Rectal smooth muscle tissue (tissue), 1 donor: ENCODE data around the gene CNGA3.

Source experiments
- H3K27ac ChIP-seq: one replicate; pipeline ENCODE4 v1.7.0; 2013; ENCODE audit warnings: low read depth, low read length, inconsistent platforms
- H3K27me3 ChIP-seq: one replicate; pipeline ENCODE4 v1.7.0; 2013; ENCODE audit warnings: low read length; ENCODE audit not compliant: control insufficient read depth, insufficient read depth
- H3K36me3 ChIP-seq: one replicate; pipeline ENCODE4 v1.7.0; 2013; ENCODE audit warnings: low read length; ENCODE audit not compliant: control insufficient read depth, insufficient read depth
- H3K4me1 ChIP-seq: one replicate; pipeline ENCODE4 v1.7.0; 2013; ENCODE audit warnings: low read length; ENCODE audit not compliant: control insufficient read depth, insufficient read depth
- H3K4me3 ChIP-seq: one replicate; pipeline ENCODE4 v1.7.0; 2013; ENCODE audit warnings: low read length
- H3K9ac ChIP-seq: one replicate; pipeline ENCODE4 v1.7.0; 2013; ENCODE audit warnings: low read length

CNGA3 gene

DNA sequence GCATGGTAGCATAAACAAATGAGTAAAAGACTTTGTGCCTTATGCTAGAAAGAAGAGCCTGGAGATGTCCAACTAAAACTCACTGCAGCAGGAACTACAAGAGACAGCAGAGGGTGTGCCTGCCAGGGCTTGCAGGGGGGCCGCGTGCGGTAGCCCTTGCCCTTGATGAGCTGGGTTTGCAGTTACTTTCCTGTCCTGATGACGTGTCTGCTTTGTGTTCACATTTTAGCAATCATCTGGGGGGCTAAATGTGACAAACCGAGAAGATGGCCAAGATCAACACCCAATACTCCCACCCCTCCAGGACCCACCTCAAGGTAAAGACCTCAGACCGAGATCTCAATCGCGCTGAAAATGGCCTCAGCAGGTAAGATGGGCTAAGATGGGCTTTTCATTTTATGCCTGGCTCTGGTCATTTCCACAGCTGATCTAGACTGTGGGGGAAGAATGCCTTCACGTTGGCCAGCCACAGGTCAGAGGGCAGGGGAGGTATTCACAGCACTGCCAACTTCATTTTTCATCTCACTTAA is 23.5 kb downstream of the CNGA3 start:
- Histone ChIP-seq H3K9ac (no peak overlapping the region), H3K4me3 (no peak overlapping the region), H3K27me3 (no peaks in the 10 kb centered on the region), H3K4me1 (no peaks in the 10 kb centered on the region), H3K36me3 (no peaks in the 10 kb centered on the region), H3K27ac (no peak overlapping the region)

DNA sequence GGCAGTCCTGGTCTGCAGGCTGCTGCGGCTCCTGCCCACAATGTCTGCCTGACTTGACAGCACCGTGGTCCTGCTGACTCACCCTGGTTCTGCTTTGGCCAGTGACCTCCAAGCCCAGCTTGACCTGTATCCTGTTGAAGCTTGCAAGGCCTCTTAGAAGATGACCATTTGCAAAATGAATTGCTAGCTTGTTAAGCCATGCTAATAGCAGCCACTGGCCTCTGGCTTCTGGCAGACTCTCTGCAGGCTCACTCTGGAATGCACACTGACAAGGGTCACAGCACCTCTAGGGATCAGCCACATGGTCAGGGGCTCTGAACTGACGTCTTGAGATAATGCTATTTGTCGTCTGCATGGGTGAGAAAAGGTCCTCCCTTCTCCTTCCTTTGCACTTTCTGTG is 25.9 kb downstream of the CNGA3 start:
- no peaks in the 10 kb centered on the region for H3K27me3 ChIP-seq
- H3K36me3 ChIP-seq: no peaks in the 10 kb centered on the region
- no peak overlapping the region for H3K4me3 ChIP-seq
- no peaks in the 10 kb centered on the region for H3K4me1 ChIP-seq
- no peak overlapping the region for H3K9ac ChIP-seq
- no peak overlapping the region for H3K27ac ChIP-seq

DNA sequence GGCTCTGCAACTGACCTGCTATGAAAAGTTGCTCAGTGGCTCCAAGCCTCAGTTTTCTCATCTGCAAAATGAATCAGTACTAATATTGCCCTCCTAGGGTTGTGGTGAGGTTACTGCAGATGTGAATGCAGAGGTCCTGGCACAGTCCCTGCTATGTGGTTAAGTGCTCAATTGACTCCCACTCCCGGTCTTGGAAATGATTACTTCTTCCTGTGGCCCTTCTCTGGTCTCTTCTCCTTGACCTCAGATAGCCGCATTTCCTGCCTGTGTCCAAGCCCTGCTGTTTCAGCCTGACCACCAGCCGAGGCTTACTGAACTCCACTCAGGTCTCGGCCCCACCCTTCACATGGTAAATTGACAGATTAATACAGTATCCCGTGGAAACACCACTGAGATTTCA is 26.3 kb downstream of the CNGA3 start:
- no peak overlapping the region for H3K4me3 ChIP-seq
- H3K27ac ChIP-seq: no peak overlapping the region
- no peaks in the 10 kb centered on the region for H3K4me1 ChIP-seq
- H3K27me3 ChIP-seq: no peaks in the 10 kb centered on the region
- H3K36me3 ChIP-seq: no peaks in the 10 kb centered on the region
- H3K9ac ChIP-seq: no peak overlapping the region

DNA sequence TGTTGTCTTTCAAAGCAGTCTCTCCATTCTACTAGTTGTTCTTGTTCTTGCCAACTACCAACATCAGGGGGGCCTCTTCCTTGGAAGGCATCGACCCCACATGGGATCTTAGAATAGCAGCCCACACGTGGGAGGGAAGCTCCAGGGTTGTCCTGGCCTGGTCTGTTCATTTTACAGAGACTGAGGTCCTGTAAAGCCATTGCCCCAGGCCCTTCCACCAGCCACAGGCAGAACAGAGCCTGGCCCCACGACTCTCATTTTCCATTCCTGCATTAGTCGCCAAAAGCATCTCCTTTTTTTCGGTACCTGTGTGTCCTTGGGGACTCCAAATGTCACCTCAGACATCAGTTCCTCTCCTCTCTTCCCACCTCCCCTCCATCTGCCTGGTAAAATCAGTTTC is 28.0 kb downstream of the CNGA3 start:
- Histone ChIP-seq H3K36me3 (no peaks in the 10 kb centered on the region), H3K4me3 (no peak overlapping the region)

DNA sequence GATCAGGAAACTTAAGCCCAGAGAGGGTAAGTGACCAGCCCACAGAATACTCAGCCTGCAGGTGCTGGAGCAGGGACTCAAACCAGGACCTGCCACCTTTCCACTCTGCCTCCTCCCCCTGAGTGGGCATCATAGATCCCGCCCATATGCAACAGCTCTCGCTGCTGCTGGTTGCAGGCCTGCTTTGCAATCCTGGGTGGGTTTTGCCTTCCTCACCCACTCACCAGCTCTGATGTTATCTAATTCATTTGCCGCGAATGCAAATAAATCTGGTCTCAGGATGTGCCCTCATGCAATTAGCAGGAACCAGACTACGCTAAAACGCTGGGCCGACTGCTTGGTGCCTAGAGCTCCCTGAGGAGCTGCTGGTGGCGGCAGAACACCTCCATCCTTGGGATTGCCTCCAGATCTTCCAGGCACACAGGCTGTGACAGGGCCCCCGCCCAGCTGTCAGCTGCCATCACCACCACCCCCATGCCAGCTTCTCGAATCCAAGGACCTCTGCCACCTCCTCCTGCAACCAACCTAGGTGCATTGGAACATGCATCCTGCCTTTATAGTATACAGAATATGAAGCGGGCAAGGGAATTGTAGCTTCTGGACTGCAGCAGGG is 28.8 kb downstream of the CNGA3 start:
- Histone ChIP-seq H3K4me3 (no peak overlapping the region), H3K36me3 (no peaks in the 10 kb centered on the region), H3K4me1 (no peaks in the 10 kb centered on the region), H3K9ac (no peak overlapping the region), H3K27ac (no peak overlapping the region), H3K27me3 (no peaks in the 10 kb centered on the region)

More for the DNA sequence above, 28.0 kb downstream of the CNGA3 start:
- no peak overlapping the region for H3K27ac ChIP-seq
- H3K4me1 ChIP-seq: no peaks in the 10 kb centered on the region
- H3K9ac ChIP-seq: no peak overlapping the region
- no peaks in the 10 kb centered on the region for H3K27me3 ChIP-seq

DNA sequence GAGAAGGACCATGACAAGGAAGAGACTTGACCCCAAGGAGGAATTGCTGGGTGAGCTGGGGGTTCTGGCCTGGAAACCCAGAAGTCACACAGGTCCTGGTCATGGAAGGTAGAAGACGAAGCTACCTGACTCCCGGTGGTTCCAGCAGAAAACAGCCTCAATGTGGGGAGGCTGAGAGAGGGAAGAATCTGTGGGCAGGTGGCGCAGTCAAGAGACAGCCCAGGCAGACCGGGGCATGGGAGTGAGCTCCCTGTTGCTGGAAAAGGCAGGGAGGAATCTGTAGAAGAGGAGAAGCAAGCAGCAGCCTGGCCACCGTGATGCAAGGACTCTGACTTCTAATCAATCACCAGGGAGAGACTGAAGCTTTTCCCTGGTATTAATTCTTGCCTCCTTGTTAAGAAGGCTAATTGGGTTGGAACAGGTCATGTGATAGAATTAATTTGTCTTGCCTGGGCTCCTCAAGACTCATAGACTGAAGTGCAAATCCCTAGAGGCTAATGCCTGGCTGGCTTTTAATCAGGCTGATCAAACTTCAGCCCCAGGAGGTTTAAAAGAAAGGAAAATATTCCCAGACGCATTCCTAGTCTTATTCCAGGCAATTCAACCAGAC is 30.1 kb downstream of the CNGA3 start:
- no peaks in the 10 kb centered on the region for H3K27me3 ChIP-seq
- no peaks in the 10 kb centered on the region for H3K4me1 ChIP-seq
- H3K27ac ChIP-seq: no peak overlapping the region
- H3K9ac ChIP-seq: no peak overlapping the region
- no peak overlapping the region for H3K4me3 ChIP-seq
- H3K36me3 ChIP-seq: no peaks in the 10 kb centered on the region

DNA sequence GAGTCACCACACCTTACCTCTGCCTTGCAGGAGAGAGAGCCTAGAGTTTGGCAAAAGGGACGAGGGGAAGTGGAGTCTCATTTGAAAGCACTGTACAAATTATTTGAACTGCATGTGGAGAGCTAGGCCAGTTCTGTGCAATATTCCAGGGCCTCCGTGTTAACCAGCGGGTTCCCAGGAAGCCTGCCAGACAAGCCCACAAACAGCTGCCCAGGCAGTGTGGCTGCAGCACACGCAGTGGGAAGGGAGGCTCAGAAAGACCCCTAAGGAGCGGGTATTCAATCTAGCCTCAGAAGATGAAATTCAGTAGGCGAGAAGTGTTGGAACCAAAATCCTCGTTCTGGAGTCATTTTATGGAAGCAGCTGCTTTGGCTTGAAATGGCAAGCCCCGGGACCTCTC is 30.7 kb downstream of the CNGA3 start:
- Histone ChIP-seq H3K27ac (no peak overlapping the region), H3K9ac (no peak overlapping the region), H3K36me3 (no peaks in the 10 kb centered on the region), H3K27me3 (no peaks in the 10 kb centered on the region), H3K4me1 (no peaks in the 10 kb centered on the region), H3K4me3 (no peak overlapping the region)

DNA sequence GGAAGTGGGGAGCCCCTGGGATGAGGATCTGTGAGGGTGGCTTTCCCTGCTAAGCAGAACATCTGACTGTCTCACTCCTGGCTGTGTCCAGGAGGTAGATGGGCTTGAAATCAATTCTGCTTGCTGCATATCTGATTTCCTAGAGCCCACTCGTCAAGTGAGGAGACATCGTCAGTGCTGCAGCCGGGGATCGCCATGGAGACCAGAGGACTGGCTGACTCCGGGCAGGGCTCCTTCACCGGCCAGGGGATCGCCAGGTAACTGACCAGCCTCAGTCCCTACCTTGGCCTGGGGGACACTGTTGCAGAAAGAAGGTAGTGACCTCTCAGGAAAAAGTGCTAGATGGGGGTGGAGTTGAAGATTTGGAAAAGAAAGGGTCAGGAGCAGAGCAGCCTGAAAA is 31.3 kb downstream of the CNGA3 start:
- Histone ChIP-seq H3K4me3 (no peak overlapping the region), H3K36me3 (no peaks in the 10 kb centered on the region), H3K4me1 (no peaks in the 10 kb centered on the region), H3K27ac (no peak overlapping the region), H3K27me3 (no peaks in the 10 kb centered on the region), H3K9ac (no peak overlapping the region)

DNA sequence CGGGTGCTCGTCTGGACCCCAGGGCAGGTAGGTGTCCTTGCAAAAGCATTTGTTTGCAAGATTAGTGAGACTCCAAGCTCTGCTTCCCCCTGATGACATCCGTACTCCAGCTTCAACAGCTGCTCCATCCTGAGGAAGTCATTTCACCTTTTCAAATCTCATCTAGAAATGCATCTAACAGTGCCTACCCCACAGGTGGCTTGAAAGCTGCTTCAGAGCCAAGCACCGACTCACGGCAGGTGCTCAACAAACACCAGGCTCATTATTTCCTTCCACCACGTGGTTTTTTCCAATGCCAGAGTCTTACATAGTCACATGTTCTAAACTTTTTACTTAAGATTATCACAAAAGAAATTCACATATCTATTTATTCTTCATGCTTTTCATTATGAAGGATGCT is 31.9 kb downstream of the CNGA3 start:
- no peak overlapping the region for H3K9ac ChIP-seq
- no peaks in the 10 kb centered on the region for H3K4me1 ChIP-seq
- H3K27me3 ChIP-seq: no peaks in the 10 kb centered on the region
- H3K4me3 ChIP-seq: no peak overlapping the region
- H3K36me3 ChIP-seq: no peaks in the 10 kb centered on the region
- H3K27ac ChIP-seq: no peak overlapping the region

DNA sequence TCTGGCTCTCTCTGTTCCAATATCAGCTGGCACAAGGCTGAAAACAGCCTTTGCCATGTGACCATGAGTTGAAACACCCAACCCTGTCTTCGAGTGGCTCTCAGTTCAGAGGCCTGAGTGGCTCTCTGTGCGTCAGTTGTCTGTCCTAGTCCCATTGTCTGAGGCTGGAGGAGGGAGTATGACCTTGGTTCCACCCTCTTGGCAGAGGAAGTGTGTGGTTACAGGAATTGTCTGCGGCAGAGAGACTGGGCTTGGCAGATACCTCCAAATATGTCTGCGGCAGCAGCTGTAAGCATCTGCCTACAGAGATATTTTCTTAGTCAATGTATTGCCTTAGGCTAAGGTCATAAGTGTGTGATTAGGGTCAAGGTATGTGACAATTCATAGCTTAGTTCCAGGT is 32.6 kb downstream of the CNGA3 start:
- H3K4me1 ChIP-seq: no peaks in the 10 kb centered on the region
- no peaks in the 10 kb centered on the region for H3K27me3 ChIP-seq
- H3K4me3 ChIP-seq: no peak overlapping the region
- H3K9ac ChIP-seq: no peak overlapping the region
- no peak overlapping the region for H3K27ac ChIP-seq
- H3K36me3 ChIP-seq: no peaks in the 10 kb centered on the region

DNA sequence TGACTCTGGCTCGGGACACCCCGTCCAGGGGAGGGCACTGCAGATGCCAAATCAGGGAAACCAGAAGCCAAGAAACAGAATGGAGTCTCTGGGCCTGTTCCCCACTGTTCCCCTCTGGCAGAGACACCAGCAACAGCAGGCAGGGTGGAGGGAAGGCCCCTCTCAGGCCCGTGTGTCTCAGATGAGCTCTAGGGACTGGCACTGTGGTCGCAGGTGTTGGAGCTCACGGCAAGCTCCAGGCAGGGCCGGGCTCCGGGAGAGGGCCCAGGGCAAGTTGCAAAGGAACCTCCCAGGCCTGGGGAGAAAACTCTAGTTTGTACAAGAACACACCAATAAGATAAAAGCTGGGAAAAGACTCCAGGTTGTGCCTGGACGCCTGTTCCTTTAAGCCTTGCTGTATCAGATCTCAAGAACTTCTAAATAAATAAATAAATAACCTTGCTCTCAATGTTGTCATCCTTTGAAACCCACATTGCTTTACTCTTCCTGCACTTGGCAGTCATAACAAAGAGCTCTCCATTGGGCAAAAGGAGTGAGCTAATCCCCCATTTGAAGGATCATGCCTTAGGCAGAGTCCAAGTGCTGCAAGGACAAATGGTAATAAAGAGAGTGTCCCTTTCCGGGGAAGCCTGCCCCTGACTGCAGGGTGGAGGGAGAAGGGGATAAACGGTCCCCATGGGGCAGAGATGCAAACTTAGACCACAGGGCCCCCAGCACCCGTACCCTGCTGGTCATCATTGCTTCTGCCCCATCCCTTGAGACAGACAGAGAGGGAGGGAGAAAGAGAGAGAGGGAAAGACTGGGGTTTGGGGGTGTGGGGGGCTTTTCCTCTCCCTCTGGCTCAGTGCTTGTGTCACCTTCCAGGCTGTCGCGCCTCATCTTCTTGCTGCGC is 33.3 kb downstream of the CNGA3 start:
- Histone ChIP-seq H3K27me3 (no peaks in the 10 kb centered on the region), H3K4me3 (no peak overlapping the region), H3K27ac (no peak overlapping the region), H3K9ac (no peak overlapping the region), H3K4me1 (no peaks in the 10 kb centered on the region), H3K36me3 (no peaks in the 10 kb centered on the region)

DNA sequence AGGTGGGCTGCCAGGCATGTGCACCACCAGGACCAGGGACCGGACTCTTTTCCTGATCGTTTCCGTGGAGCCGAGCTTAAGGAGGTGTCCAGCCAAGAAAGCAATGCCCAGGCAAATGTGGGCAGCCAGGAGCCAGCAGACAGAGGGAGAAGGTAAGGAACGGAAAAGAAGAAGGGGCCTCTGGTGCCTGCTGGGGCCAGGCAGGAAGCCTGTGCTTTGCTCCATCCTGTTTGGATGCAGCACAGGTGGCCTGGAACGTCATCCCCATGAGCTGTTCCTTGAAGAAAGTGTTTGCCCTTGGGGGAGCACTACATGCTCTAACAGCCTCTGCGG is 33.9 kb downstream of the CNGA3 start:
- Histone ChIP-seq H3K27me3 (no peaks in the 10 kb centered on the region), H3K36me3 (no peaks in the 10 kb centered on the region), H3K27ac (no peak overlapping the region), H3K4me3 (no peak overlapping the region), H3K4me1 (no peaks in the 10 kb centered on the region), H3K9ac (no peak overlapping the region)
